Measurements from ENCODE around the gene CUX1.

Gene CUX1

DNA sequence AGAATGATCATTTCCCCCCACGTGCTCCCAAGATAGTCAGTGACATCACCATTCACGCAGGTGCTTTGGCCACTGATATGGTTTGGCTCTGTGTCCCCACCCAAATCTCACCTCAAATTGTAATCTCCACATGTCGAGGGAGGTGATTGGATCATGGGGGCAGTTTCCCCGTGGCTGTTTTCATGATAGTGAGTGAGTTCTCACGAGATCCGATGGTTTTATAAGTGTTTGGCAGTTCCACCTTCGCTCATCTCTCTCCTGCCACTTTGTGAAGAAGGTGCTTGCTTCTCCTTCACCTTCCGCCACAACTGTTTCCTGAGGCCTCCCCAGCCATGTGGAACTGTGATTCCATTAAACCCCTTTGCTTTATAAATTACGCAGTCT lies 263.8 kb downstream of the CUX1 start:
- DNase-seq, result no peak

DNA sequence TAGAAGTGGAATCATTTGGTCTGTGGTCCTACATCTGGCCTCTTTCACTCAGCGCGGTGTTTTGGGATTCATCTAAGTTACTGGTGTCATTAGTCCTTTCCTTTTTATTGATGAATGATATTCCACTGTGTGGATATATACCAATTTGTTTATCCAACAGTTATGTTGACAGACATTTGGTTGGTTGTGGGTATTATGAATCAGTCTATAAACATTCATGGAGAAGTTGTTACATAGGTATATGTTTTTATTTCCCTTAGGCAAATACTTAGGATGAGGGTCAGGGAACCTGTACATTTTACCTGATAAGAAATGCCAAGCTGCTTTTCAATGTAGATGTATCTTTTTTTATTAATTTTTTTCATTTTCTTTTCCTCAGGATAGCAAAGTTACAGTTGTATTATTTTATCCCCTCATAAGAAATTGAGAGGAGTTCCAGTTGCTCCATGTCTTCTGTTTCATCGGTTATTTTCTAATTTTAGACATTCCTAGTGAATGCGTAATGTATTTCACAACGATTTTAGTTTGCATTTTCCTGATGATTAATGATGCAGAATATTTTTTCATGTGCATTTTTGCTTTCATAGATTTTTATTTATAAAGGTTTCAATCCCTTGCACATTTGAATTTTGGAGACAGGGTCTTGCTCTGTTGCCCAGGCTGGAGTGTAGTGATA lies 265.4 kb downstream of the CUX1 start:
- no peak for DNase-seq

DNA sequence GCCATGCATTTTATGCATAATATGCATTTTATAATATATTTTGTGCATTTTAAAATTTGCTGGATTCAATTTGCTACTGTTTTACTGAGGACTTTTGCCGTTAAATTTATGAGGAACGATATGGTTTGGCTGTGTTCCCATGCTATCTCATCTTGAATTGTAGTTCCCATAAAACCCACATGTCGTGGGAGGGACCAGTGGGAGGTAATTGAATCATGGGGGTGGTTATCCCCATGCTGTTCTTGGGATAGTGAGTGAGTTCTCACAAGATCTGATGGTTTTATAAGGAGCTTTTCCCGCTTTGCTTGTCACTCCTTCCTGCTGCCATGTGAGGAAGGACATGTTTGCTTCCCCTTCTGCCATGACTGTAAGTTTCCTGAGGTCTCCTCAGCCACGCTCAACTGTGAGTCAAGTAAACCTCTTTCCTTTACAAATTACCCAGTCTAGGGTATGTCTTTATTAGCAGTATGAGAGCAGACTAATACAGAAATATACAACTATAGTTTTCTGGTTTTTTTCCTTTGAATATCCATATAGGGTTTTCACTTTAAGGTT lies 267.9 kb downstream of the CUX1 start:
- DNase-seq, result no peak

DNA sequence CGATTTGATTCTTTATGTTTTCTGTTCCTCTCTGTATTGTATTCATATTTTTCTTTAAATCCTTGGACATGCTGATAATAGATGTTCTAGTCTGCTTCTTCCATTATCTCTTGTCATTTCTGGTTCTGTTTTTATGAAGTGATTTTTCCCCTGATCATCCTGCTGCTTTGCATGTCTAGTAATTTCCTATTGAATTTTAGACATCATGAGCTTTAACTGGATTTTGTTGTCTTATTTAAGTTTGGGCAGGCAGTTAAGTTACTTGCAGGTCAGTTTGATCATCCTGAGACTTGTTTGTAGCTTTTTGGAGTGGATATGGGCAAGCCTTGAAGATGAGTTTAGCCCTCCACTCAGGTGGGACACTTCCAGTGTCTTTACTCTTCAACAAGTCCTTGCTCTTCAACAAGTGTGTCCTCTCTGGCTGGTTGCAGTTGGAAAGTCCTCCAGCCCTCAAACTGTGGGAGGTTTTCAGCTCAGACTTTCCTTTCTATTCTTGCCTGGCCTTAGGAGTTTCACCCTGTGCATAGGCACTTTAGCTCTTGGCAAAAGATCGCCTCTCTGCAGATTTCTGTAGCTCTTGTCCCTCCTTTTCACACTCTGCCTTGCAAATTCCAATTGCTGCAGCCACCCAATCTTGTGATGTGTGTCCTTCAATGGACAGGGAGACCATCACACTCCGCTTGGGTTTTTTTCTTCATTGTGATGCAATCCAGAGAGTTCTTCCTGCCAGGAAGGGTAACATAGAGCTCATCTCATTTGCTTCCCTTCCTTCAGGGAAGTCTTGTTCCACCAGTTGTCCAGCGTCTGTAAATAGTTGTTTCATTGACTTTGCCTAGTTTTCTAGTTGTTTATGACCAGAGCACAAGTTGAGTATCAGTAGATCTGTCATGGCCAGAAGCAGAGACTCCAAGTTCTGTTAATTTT lies 272.0 kb downstream of the CUX1 start:
- DNase-seq, result no peak

DNA sequence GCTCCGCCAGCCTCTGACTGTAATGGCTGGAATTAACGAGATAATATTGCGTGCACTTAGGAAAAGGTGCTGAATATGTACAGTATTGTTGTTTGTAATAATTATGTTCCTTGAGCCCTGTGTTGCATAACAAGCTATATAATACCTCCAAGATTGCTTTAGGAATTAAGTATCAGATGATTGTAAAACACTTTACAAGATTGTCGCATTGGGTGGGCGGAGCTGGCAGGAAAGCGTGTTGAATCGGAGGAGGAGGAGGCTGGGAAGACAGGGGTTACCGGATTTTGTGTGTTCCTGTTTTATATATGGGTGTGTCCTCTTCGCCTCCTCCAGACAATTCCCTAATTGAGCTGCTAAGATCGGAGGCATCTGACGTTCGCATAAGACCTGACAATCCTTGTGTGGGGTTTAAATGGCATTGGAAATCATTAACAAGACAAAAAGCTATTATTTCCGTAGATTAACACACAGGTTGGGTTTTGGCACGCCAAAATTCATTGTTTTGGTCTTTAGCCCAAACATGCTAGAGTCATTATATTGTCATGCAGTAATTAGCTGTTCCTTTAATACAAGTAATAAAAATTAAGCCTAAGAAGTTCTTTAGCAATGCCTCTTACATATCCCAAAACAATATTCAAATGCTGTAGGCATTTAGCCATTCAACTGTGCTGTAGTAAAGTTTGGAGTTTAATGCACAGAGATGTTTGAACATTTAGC lies 276.3 kb downstream of the CUX1 start:
- no peak for DNase-seq

DNA sequence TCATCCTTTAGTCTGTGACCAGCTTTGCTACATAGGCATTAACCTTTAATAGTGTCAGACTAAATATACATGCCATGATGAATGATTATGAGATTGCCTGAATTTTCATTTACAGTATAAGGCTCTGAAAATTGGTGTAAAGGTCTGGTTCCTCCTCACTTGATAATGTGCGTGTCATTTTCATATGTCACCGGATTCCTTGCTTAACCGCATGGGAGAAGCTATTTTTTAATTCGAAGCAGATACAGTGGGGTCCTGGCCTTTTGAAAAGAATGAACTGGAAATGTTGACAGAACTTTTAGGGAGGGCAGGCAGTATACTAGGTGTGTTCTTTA lies 276.9 kb downstream of the CUX1 start:
- DNase-seq, result no peak

DNA sequence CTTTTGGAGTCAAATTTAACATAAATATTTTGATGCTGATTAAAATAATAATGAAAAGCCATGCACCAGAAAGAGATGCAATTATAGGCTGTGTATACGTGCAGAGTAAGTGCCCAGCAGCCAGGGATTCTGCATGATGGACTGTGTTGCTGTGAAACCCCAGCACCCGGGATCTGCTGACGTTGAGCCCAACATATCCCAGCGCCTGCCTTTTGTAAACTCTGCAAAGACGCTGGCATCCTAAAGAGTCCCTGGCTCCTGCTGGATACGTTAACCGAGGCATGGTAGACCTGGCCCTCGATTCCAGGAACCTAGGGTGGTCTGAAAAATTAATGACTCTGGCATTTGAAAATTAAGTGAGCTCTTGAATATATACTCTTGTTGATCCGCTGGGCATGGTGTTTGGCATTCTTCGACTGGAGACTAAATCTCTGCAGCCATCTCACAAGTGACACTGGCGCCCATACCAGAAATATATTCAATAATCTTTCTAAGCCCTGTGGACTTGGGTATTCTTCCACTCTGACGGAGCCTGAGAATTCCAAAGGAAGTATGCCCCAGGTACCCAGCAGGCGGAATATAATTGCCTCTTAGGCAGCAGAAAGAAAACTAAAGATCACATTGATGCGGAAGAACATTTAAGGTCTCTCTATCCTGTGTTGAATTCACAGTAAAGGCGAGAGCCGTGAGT lies 278.0 kb downstream of the CUX1 start:
- DNase-seq, result no peak

DNA sequence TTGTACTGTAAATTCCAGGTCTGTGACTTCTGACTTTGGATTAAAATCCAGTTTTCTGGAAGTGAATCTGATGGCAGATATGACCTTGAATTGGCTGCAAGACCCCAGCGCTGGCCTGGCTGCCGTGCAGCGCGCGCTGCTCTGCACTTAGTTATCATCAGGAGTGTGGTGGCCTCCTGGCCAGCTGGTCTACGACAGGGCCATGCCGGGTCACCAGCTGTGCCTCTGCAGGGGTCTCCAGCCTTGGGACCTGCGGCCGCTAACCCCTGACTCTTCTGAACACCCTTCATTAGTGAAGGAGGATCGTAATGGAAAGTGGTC lies 278.5 kb downstream of the CUX1 start:
- no peak for DNase-seq

DNA sequence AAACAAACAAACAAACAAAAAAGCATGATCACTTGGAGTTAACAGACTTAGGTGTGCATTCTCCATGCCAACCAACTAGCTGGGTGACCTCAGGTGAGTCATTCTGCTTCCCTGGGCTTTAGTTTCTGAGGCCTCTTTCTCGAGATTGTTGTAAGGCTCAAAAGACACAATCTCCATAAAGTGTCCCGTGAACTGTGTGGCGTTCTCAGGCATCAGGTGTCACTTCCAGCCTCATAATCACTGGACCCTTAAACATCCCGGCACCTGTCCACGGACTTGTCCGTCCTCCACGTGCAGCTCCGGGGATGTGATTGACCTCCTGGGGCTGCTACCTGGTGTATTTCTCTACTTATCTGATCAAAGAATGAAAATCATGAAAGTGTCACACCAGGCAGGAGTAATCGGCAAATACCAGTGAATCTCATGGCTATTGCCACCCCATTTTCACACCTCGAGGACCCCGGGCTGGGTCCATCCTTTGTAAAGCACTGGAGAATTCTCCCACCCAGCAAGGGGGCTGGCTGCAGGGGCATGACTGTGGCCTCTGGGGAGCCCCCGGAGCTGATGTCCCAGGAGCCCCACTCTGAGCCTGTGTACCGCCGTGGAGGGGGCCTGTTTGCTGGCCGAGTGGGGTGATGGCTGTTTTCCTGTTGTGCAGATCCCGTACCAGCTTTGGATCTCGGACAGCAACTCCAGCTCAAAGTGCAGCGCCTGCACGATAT lies 279.4 kb downstream of the CUX1 start:
- no peak for DNase-seq

DNA sequence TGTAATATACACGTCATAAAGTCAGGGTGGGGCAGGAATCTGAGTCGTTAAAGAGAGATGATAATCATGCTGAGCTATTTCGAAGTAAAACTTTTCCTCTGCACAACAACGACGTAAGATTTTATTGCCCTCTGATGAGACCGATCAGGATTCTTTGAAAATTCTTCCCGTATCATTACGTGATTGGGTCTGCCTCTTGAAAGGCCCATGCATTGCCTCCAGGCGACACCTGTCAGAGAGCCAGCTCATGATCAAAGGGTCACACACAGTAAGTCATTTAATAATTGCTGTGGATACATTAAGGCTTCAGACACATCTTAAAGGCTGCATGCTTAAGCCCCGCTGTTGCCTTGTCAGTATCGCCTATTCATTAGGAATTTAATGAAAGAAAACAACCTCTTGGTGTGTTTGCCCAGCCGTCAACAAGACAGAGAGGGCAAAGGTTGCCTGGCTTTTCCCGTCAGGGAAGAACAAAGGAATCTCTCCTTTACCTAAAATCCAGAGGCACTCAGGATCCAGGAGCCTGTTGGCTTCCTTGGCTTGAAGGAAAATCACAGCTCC lies 280.3 kb downstream of the CUX1 start:
- DNase-seq, result no peak

DNA sequence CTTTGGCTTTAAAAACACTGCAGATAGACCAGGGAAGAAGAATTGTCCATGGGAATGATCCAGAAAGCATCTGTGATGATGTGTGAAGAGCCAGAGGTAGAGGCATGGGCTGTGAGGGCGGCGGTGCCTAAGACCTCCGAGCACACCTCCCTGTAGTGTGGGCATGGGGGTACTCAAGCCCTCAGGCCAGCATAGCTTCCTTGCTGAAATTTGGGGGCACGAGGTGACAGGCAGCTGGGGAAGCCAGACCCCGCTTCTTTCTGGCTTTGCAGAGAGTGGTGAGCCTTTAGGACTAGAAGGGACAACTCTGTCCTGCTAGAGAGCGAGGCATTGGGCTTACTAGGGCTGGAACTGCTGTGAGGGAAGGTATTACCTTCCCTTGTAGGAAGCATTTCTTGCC lies 281.6 kb downstream of the CUX1 start:
- no peak for DNase-seq

DNA sequence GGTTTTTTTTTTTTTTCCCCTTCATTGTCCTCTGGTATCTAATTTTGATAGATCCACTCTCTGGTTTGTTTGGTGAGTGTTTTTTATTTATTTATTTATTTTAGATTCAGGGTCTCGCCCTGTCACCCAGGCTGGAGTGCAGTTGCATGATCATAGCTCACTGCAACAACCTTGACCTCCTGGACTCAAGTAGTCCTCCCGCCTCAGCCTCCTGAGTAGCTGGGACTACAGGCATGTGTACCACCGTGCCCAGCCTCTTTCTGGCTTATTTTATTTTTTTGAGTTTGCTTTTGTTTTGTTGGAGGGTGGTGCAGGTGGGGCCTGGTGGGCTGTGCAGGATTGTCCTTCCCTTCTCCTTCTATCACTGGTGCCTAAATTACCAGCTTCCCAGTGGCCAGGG lies 282.0 kb downstream of the CUX1 start:
- DNase-seq, result no peak

DNA sequence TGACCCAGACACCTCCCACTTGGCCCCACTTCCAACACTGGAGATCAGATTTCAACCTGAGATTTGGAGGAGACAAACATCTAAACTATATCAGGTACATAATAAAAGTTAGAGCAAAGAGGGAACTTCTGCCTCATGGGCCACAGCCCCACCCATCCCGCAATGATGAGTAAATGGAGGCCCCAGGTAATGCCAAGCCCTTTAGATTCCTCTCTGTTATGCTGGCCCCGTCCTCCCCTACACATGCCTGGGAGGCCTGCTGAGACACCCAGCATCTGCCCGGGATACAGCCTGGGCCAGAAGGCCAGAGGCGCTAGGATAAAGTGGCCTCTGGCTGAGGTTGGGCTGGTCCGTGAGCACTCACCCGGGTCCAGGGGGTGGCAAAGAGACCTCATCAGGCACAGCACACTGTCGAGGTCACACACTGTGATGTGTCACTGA lies 283.7 kb downstream of the CUX1 start:
- DNase-seq, result no peak

DNA sequence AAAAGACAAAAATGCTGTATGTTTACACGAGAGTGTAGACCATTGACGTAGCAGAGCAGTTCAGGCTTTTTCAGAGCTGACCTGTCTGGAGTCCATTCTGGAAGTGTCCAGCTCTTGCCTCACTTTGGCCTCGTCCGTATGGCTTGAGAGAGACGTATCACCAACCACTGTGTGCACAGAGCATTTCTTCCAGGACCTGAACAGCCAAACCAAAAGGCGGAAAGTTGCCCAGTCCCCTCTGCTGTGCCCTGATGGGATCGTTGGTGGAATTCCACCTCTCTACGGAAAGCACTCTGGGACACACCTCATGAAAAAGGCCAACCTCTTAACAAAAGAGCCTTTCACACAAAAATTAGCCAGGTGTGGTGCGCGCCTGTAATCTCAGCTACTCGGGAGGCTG lies 284.5 kb downstream of the CUX1 start:
- no peak for DNase-seq

DNA sequence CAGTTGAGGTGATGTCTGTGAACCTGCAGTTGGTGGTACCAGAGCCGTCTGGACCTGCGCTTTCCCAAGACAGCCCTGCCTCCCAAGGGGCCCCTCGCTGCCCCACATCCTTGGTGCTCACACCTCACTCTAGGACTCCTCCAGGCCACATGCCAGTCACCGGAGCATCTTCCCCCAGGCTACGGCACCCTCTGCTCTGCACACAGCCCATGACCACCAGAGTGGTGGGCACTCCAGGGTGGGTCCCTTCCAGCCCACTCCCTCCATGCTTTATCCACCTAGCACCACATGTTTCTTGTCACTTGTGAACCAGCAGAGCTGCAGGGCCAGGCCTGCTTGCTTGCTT lies 285.6 kb downstream of the CUX1 start:
- DNase-seq, result no peak

DNA sequence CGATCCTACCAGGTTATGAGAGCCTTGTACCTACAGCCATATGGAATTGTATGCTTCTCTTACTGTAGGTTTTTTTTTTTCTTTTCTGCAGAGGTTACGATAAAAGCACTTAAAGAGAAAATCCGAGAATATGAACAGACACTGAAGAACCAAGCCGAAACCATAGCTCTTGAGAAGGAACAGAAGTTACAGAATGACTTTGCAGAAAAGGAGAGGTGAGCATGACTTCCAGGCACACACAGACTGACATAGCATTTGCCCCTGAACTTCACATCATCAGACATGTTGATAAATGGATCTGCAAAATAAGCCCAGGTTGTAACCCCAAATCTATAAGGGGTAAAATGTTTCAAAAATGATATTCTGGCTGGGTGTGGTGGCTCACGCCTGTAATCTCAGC lies 286.8 kb downstream of the CUX1 start:
- no peak for DNase-seq

DNA sequence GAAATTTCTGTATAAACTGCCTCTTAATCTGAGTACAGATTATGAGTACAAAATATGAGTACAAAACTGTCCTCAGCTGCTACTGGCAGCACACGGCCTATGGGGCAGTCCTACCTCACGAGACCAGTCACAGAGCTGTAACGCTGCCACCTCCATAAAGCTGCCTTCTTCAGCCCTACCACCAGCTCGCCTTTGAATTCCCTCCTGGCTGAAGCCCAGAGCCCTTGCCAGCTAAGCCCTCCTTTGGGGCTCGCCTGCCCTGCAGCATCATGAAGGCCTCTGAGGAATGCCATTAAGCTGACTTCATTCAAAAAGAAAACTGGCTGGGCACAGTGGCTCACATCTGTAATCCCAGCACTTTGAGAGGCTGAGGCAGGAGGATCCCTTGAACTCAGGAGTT lies 289.2 kb downstream of the CUX1 start:
- no peak for DNase-seq

DNA sequence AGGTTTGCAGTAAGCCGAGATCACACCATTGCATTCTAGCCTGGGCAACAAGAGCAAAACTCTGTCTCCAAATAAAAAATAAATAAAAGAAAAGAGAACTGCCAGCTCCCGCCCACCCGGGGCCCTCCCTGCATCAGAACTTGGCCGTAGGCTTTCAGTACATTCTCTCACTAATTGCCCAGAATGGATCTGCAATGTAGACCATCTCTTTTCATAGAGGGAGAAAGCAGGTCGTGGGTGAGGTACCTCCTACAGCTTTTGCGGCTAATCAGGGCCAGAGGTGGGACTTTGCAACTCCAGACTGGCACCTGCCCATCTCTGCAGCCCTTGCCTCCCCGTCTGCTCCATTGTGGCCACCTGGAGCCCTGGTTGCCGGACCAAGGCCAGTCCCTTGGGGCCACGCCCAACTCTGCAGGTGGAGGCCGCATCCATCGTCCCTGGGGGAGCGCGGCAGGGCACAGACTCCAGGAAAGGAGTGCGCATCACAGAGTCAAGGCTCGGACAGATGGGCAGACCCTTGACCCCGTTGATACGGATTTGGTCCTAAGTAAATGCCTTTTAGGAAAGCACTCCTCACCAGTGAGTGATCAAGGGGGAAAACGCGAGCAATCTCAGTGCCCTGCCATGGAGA lies 290.2 kb downstream of the CUX1 start:
- DNase-seq, result no peak

DNA sequence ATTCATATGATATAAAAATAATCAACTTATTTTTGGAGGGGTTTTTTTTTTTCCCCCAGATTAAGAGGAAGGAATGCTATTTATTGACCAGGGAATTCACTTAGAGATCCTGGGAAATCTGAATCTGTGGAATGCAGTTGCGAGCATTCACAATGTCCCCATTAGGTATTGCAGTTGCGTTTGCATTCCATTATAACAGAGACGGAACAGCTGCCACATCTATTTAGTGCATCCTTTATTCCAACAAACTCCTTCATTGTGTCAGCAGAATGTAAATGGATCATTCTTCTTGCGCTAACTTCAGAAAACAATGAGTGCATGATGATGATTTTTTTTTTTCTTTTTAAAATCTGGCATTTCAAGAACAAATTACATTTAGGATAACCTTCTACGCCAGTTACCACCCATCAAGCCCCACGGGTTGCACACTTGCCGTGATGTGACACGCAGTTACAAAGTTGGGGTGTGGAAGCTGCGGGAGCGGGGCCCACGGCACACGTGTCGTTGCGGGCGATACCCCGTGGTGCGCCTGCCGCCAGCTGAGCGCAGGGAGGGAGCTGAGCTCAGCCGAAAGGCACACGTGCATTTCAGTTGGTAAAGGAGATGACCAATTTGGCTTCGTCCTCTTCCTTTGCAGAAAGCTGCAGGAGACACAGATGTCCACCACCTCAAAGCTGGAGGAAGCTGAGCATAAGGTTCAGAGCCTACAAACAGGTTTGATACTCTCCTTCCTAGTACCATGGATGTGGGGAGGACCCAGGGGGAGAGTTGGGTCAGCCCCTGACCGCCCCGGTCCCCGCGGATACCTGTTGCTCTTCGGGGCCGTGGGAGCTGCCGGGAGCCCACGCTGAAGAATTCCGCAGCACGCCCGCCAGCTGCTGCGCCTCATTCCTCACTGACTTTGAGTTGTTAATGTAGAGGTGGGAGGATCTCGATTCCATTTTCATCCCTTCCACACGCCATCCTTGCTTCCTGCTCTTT lies 293.9 kb downstream of the CUX1 start:
- DNase-seq, result no peak

DNA sequence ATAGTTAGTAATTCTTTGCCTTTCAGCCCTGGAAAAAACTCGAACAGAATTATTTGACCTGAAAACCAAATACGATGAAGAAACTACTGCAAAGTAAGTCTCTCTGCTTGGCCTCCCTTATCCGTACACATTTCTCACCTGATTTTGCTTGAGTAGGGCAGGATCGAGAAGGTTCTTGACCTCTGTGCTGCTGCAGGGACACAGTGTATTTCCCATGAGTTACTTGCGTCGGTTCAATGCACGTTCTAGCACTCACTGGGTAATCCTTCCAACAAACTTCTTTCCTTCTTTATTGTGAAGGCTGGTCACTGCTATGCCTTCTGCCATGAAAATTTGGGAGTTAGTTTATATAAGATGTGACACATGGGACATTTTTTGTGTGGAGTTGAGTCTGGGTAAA lies 297.8 kb downstream of the CUX1 start:
- no peak for DNase-seq
